Keratinocyte (primary cell): ENCODE results near the gene KCTD14.

ENCODE experiments used
- CTCF ChIP-seq, 3 experiments: IDR thresholded peaks in 1 of 3; conservative IDR thresholded peaks in 1 of 3; optimal IDR thresholded peaks in 1 of 3; 2 replicates in 2 of 3; 3 replicates in 1 of 3; pipeline versions ENCODE3 to v1.5.1; 2011; ENCODE audit warnings: low read length in 3 of 3, mild to moderate bottlenecking in 3 of 3, moderate library complexity in 2 of 3, control low read depth in 1 of 3, inconsistent platforms in 1 of 3; ENCODE audit not compliant: insufficient read depth in 2 of 3; ENCODE audit errors: extremely low read depth in 1 of 3
- EZH2 ChIP-seq: IDR thresholded peaks from one replicate; pipeline ENCODE4 v1.6.1; 2012; ENCODE audit warnings: inconsistent platforms, mild to moderate bottlenecking, low read length, moderate library complexity

- TF ChIP-seq CTCF (optimal IDR thresholded peaks at IDR 0.05 in 1 of 3, IDR thresholded peaks at IDR 0.05 in 1 of 3, conservative IDR thresholded peaks at IDR 0.05 in 1 of 3; ENCODE audit: extremely low read depth in 1 of 3, insufficient read depth in 2 of 3, low read length in 3 of 3) (no peak), EZH2 (no peak)
Measured at GRCh38 chr11:78030429-78031325, 7.6 kb upstream of the KCTD14 start.
